PC-9 (cell line): ENCODE measurements around the gene EXOC4. TPM values are rescaled to one million over a fixed set of nuclear protein-coding genes. Genes with fewer than 3 reads are reported as not detected.
"Not testable (repeated sequence)": the region's sequence is repeated elsewhere in the genome, so short reads cannot be mapped to it uniquely, and the experiment has no call there.

Experiments used
- BruUV-seq: library from RNA; stranded (reverse); fragments of 400-500 nt; replicated peaks from 2 replicates; lab custom pipeline; 2021; lab: Mats Ljungman, UMichigan
- CTCF ChIA-PET: fragments of 300-600 bp; sonication (Branson Sonifier 250); formaldehyde crosslinking; loops from one replicate; lab custom pipeline; 2022; ENCODE audit warnings: antibody characterized with exemption; lab: Charles Lee
- POLR2A ChIA-PET: fragments of 300-600 bp; sonication (Branson Sonifier 250); formaldehyde crosslinking; loops from one replicate; lab custom pipeline; 2022; ENCODE audit warnings: antibody characterized with exemption; ENCODE audit not compliant: unreplicated experiment; lab: Charles Lee
- DNase-seq, 2 experiments: peaks; one replicate each; pipeline versions ENCODE4 v3.0.0 to v3.0.0-alpha.2; 2015 to 2022; ENCODE audit warnings: mixed read lengths in 1 of 2
- H2AFZ ChIP-seq: fragments of 200-600 bp; sonication (generic); 2 replicates; pipeline ENCODE4 v1.8.1; 2017; ENCODE audit warnings: antibody characterized with exemption
- H3F3A ChIP-seq: fragments of 200-600 bp; sonication (generic); 2 replicates; pipeline ENCODE4 v1.8.1; 2017; ENCODE audit warnings: antibody characterized with exemption, mild to moderate bottlenecking, low read depth; ENCODE audit not compliant: insufficient read depth
- H3K27ac ChIP-seq: fragments of 200-600 bp; sonication (generic); 2 replicates; pipeline ENCODE4 v1.6.1; 2016; ENCODE audit warnings: mixed run types
- H3K27me3 ChIP-seq: fragments of 200-600 bp; sonication (generic); 2 replicates; pipeline ENCODE4 v1.6.1; 2016; ENCODE audit warnings: low read depth, mixed run types; ENCODE audit not compliant: insufficient read depth
- H3K36me3 ChIP-seq: fragments of 200-600 bp; sonication (generic); 2 replicates; pipeline ENCODE4 v1.6.1; 2016; ENCODE audit warnings: low read depth, mixed run types
- H3K4me1 ChIP-seq: fragments of 200-600 bp; sonication (generic); replicated peaks from 2 replicates; pipeline ENCODE4 v1.6.1; 2016; ENCODE audit warnings: mixed run types; ENCODE audit not compliant: insufficient read depth
- H3K4me2 ChIP-seq: fragments of 200-600 bp; sonication (generic); 2 replicates; pipeline ENCODE4 v1.6.1; 2017; ENCODE audit warnings: mixed run types
- H3K4me3 ChIP-seq: fragments of 200-600 bp; sonication (generic); 2 replicates; pipeline ENCODE4 v1.6.1; 2016; ENCODE audit warnings: mixed run types
- H3K79me2 ChIP-seq: fragments of 200-600 bp; sonication (generic); 2 replicates; pipeline ENCODE4 v1.6.1; 2017; ENCODE audit warnings: low read depth, mixed run types
- H3K9me2 ChIP-seq: fragments of 200-600 bp; sonication (generic); 2 replicates; pipeline ENCODE4 v1.8.1; 2017; ENCODE audit warnings: mild to moderate bottlenecking; ENCODE audit not compliant: insufficient read depth
- H3K9me3 ChIP-seq: fragments of 200-600 bp; sonication (generic); 2 replicates; pipeline ENCODE4 v1.8.1; 2016; ENCODE audit warnings: low read depth; ENCODE audit not compliant: insufficient read depth
- H4K20me1 ChIP-seq: fragments of 200-600 bp; sonication (generic); 2 replicates; pipeline ENCODE4 v1.8.1; 2017; ENCODE audit not compliant: insufficient read depth
- EZH2 ChIP-seq: fragments of 200-600 bp; sonication (generic); IDR thresholded peaks from 2 replicates; pipeline ENCODE4 v1.8.0; 2017; ENCODE audit warnings: antibody characterized with exemption, low read depth
- intact Hi-C: fragments of 100-400 bp; cut with micrococcal nuclease; formaldehyde crosslinking; loops from one replicate; pipeline ENCODE4 v1.10.0; 2022; ENCODE audit not compliant: unreplicated experiment
- total RNA-seq: library from RNA; stranded (reverse); gene quantifications from 2 replicates; pipeline ENCODE4 v1.2.3, GENCODE V29; 2021
- TF ChIP-seq, protein P1 (sequence below): fragments of 200-600 bp; sonication (generic); conservative IDR thresholded peaks from 2 replicates; pipeline ENCODE4 v1.6.1; 2017; ENCODE audit warnings: mixed run types, antibody characterized with exemption, mild to moderate bottlenecking, moderate library complexity

The EXOC4 gene
- total RNA-seq, 1 experiment from 2014 or later: 101 TPM

- DNase-seq: no peak
Observed at GRCh38 chr7:133887459-133887858, 634.6 kb downstream of the EXOC4 start.

DNA sequence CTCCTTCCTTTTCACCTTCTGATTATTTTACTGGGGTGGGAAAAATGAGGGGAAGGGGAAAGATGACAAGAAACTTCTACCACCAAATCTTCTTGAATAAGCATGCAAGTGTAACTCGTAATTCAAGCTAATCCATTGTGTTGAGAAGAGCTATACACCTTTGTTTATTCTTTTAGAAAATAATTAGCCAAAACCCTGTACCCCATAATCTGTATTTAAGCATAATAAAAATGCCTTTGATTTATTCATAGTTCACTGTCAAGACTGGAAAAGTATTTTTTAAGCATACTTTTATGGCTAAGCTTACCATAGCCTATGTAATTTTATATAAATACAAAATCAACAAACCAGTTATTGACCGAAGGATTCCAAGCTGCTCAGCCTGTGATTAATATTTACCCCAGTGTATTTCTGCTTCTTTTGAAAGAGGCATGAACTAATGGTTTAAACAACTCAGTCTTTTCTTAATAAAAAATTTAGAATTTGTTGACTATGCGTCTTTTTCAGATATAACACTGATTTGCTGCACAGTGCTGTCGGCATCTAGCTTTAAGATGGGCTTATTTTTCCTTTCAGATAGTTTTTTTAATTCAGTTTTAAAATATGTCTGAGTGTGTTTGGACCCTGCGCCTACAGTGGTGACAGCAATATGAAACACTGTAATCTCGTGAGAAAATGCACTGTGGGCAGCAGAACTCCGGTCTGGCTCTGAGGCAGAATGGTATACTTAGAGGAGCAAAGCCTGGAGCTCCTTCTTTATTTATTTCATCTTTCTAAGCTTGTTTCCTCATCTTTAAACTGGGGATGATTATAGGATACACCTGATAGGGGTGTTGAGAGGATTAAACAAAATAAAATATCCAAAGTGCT, 635.4 kb downstream of the EXOC4 start:
- TF ChIP-seq EZH2: no peak
- TF ChIP-seq, protein P1, sequence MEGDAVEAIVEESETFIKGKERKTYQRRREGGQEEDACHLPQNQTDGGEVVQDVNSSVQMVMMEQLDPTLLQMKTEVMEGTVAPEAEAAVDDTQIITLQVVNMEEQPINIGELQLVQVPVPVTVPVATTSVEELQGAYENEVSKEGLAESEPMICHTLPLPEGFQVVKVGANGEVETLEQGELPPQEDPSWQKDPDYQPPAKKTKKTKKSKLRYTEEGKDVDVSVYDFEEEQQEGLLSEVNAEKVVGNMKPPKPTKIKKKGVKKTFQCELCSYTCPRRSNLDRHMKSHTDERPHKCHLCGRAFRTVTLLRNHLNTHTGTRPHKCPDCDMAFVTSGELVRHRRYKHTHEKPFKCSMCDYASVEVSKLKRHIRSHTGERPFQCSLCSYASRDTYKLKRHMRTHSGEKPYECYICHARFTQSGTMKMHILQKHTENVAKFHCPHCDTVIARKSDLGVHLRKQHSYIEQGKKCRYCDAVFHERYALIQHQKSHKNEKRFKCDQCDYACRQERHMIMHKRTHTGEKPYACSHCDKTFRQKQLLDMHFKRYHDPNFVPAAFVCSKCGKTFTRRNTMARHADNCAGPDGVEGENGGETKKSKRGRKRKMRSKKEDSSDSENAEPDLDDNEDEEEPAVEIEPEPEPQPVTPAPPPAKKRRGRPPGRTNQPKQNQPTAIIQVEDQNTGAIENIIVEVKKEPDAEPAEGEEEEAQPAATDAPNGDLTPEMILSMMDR: no peak
- no peaks in the 10 kb centered on the region for H3K79me2 ChIP-seq
- H4K20me1 ChIP-seq: peaks cover 9% of the 10 kb centered on the region
- H3K9me3 ChIP-seq: no peaks in the 10 kb centered on the region
- no peak overlapping the region for H3K27ac ChIP-seq
- DNase-seq: no peak
- no peaks in the 10 kb centered on the region for H3F3A ChIP-seq
- H3K4me3 ChIP-seq: no peak overlapping the region
- H3K27me3 ChIP-seq: no peaks in the 10 kb centered on the region
- no peaks in the 10 kb centered on the region for H3K36me3 ChIP-seq
- no TSS peak for BruUV-seq
- H2AFZ ChIP-seq: no peak overlapping the region
- CTCF ChIA-PET: no interaction called here
- no peaks in the 10 kb centered on the region for H3K9me2 ChIP-seq
- no peak overlapping the region for H3K4me2 ChIP-seq
- no peaks in the 10 kb centered on the region for H3K4me1 ChIP-seq
- intact Hi-C loops: no loop called here
- POLR2A ChIA-PET: interaction anchor here (0.6 kb wide), 1 partner anchor 142 kb away, joined by 5 read pairs; no protein-coding TSS in a partner anchor

More at GRCh38 chr7:133887459-133887858, 634.6 kb downstream of the EXOC4 start:
- no peaks in the 10 kb centered on the region for H3K4me1 ChIP-seq
- H3K27ac ChIP-seq: no peak overlapping the region
- CTCF ChIA-PET: no interaction called here
- H3K79me2 ChIP-seq: no peaks in the 10 kb centered on the region
- BruUV-seq: no TSS peak
- peaks cover 9% of the 10 kb centered on the region for H4K20me1 ChIP-seq
- POLR2A ChIA-PET: no interaction called here
- intact Hi-C loops: no loop called here
- H3K4me2 ChIP-seq: no peak overlapping the region
- H3K9me2 ChIP-seq: no peaks in the 10 kb centered on the region
- H3K9me3 ChIP-seq: no peaks in the 10 kb centered on the region
- no peak overlapping the region for H3K4me3 ChIP-seq
- no peak overlapping the region for H2AFZ ChIP-seq
- TF ChIP-seq, protein P1: no peak
- TF ChIP-seq EZH2: no peak
- no peaks in the 10 kb centered on the region for H3K36me3 ChIP-seq
- no peaks in the 10 kb centered on the region for H3F3A ChIP-seq
- H3K27me3 ChIP-seq: no peaks in the 10 kb centered on the region

GRCh38 chr7:133904776-133905175, 651.9 kb downstream of the EXOC4 start:
- ChIA-PET POLR2A (no interaction called here), CTCF (no interaction called here)
- BruUV-seq: no TSS peak
- Histone ChIP-seq H3K4me3 (no peak overlapping the region), H3K79me2 (no peaks in the 10 kb centered on the region), H3K36me3 (no peaks in the 10 kb centered on the region), H4K20me1 (no peaks in the 10 kb centered on the region), H3K9me2 (no peaks in the 10 kb centered on the region), H3K27ac (no peak overlapping the region), H2AFZ (no peak overlapping the region), H3K4me2 (no peak overlapping the region), H3F3A (no peaks in the 10 kb centered on the region), H3K9me3 (no peaks in the 10 kb centered on the region), H3K27me3 (no peaks in the 10 kb centered on the region), H3K4me1 (no peaks in the 10 kb centered on the region)
- TF ChIP-seq, protein P1: no peak
- no peak for TF ChIP-seq EZH2
- intact Hi-C loops: no loop called here
- no peak for DNase-seq

GRCh38 chr7:133906553-133906952, 653.7 kb downstream of the EXOC4 start:
- BruUV-seq, H3K4me3 ChIP-seq, H4K20me1 ChIP-seq, H3K79me2 ChIP-seq, H3K27me3 ChIP-seq, H3K9me2 ChIP-seq, H3K4me1 ChIP-seq, POLR2A ChIA-PET, H3F3A ChIP-seq, H3K4me2 ChIP-seq, H3K9me3 ChIP-seq, H3K27ac ChIP-seq, DNase-seq, H2AFZ ChIP-seq, CTCF ChIA-PET, H3K36me3 ChIP-seq, intact Hi-C loops: not testable (repeated sequence)
